NCI-H226 (cell line): Measurements from ENCODE around the gene TGM2.

ENCODE experiments used
- DNase-seq: peaks from one replicate; pipeline ENCODE4 v3.0.0-alpha.2; 2015

The TGM2 gene

DNA sequence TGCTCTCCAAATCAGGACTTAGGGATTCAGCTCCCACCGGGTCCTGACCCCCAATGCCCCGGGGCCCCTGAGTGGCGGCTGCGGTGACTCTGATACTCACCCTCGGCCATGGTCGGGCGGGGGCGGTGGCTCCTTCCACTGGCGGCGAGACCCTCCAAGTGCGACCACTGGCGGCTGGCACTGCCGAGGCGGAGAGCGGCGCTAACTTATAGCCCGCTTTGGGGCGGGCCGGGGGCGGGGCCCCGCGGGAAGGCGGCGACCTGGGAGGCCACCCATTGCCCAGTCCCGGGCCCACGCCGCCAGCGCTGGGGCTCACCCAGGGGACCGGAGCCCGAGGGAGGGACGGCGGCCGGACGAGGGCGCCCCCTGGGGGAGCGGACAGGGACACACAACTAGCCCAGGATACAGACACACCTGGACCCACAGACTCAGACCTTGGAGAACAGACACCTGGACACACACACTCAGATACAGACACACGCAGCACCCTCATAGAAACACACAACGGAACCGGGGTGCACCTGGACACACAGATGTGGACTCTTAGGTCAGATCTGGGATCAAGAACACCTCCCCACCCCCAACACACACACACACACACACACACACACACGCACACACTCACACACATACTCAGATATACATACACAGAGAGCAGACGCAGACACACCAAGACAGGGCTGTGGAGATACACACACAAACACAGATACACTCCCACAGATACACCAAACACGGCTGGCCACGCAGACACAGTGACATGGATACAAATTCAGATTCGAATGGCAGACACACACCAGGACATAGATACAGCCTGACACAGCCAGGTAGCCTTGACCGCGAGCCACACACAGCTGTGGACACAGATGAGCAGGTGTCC is at the start of gene TGM2:
TSS of gene TGM2 (minus strand) at position 182 of the 877 bp plus-strand sequence. CDS start at position 110, 72 bp downstream.
- DNase-seq = peak; percentile 40

DNA sequence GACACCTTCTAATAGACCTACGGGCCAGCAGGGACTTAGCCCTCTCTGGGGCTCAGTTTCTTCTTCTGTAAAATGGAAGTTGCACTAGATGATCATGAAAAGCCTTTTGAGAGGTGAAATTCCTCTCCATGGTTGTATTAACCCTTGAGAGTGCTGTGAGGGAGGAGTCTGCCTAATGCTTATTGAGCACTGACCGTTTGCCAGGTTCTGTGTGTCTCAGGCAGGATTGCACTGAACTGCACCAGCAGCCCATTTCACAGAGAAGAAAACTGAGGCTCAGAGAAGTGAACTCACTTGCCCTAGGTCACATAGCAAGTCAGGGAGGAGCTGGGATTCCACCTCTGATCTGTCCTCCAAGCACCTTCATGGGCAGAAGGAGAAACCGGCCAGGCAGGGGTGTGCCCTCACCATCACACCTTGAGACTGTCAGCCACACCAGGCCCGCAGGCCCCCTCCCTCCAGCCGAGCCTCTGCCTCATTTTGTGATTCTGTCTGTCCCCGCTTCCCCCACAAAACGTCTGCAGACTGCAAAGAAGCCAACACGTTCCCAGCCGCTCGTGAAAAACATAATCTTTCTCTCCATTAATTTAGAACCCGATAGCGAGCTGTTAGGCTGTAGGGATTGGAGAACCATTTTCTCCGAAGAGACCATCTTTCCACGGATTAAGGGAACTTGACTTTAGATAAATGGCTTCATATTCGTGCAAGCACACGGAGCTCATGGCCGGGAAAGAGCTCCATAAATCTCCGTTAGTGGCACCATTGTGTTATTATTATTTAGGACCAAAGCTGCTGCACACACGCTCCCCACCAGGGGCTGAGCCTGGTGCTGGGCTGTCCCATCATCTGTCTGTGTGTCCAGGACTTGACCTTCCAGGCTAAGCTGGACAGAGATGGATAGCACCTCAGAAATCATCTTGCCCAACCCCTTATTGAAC is 49.5 kb upstream of the TGM2 start:
- no peak for DNase-seq

- no peak for DNase-seq
Measured at GRCh38 chr20:38213607-38213940, 48.5 kb upstream of the TGM2 start.

DNA sequence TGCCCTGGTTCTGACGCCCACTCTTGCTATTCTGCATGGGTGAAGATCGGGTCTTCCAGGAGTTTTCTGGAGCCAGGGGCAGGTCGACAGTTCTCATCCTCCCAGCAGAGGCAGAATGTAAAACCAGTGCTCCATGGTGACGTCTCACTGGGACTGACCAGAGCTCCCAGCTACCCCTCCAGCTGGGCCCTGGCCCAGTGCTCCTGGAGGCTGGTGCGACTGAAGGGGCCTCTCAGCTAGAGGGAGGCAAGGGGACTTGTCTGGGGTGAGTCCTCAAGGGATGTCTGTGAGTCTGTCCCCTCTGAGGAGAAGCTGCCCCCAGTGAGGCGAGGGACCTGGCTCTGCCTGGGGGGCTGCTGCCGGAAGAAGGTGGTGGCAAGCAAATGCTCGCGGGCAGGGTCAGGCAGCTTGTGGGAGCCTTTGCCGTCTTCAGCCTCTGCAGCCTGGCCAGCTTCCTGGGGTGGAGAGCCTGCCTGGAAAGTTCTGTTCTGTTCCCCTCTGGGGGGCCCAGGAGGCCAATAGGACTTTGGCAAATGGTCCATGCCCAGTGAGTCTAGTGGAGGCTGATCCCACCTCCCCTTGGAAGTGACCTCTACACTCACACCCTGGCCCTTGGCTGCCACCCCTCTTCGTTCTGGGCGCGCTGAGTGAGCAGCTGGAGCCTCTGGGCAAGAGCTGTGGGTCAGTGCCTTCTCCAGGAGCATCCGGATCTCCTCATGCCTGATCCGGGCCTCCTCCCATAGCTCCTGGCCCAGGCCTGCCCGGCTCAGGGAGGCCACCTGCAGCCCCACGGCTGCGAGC is 47.9 kb upstream of the TGM2 start:
- DNase-seq = no peak

DNA sequence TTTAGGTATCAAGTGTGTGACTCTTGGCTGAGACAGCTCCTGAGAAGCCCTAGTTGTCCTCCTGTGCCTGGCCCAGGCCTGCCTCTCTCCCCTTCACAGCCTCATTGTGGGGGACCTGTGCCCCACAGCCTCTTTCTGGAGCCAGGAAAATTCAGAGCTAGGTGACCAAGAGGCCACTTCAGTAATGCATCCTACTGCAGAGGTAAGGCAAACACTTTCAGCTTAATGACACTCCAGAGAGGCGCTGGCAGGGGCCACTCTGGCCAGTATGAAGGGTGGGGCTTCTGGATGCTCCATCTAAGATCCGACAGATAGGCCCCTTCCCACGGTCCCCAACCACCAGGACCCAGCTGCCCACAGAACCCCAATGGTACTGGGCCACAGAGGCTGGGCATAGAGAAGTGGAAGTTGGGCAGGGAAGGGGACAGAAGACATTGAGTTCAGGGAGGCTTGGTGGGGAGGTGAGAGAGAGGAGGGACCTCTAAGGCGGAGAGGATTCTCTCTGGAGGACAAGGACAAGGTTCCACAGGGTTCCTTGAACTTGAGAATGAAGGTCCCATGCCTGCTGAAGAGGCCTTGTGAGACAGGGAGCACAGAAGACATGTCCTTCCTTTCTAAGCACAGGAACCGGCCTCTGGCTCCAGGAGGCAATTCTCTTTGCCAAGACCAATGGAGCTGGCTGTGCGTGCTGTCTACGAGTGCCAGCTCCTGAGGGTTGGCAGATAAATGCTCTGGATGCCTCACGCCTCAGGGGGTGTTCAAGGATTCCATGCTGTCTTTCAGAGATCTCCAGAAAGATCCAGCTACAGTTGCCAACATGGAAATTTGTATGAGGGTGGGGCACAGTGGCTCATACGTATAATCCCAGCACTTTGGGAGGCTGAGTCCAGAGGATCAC is 46.4 kb upstream of the TGM2 start:
- no peak for DNase-seq

DNA sequence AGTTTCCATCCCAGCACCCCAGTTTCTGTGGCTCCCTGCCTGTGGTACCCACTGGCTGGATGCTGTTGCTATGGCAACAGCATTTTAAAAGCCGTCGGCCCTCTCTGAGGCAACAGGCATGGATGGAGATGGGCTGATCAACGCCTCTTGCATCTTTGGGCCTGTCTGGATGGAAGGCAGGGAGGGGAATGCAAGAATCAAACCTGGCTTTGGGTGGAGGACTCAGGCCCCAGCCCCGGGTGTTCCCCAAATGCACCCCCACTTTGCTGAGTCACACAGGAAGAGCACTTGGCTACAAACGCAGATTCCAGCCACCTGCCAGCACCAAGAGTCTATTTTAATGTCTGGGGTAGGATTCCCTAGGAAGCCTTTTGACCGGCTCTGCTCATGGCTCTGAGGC is 45.7 kb upstream of the TGM2 start:
- peak; percentile 68 for DNase-seq

DNA sequence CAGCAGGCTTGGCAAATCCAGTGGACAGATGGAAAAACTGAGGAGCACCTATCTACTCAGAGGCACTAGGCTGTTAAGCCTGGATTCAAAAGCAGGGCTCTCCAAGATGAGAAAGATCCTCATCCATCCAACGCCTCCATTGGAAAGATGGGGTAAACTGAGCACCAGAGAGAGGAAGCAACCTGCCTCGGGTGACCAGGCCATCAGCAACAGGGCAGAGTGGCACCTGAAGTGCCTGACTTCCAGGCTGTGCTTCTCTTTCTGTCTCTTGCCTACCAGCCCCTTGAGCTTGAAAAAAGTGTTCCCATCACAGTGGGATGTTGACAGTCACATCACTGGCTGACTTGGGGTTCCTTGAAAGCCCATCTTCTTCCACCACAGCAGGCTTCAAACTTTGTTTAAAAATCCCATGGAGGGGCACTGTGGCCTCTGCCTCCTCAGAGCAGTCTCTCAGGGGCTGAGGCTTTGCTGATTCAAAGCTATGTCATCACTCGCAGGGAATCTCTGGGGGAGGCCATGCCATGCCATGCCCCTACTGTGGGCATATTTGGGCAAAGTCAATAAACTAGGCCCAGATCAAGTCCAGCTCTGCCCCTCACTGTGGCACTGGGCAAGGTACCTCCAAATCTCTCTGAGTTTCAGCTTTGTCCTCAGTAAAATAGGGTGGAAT is 44.8 kb upstream of the TGM2 start:
- peak; percentile 24 for DNase-seq

DNA sequence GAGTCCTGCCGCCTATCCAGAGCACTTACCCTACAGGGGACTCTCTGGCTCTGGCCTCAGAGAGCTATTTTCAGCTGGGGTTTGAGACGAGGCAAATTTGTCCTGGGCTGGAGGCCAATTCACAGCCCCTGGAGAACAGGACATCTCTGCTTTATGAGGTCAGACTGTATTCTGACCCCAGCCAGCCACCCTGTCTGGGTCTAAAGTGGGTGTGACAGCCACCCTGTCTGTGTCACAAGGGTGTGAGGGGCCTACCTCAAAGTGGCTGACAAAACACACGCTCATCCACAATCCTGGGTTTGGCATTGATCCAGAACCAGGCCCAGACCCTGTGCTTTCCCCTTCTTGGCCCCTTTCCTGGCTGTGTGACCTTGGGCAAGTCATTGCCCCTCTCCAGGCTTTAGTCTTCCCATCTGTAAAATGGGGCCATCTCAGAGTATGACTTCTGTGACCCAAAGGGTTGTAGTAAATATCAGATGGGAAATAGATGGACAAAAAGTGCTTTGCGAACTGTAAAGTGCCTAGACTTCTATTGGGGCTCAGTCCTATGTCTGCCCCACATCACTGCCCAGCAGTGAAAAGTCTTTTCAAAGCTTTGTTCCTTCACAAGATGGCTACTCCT is 44.1 kb upstream of the TGM2 start:
- DNase-seq = no peak

GRCh38 chr20:38208523-38208922 is 43.5 kb upstream of the TGM2 start:
- DNase-seq = no peak

DNA sequence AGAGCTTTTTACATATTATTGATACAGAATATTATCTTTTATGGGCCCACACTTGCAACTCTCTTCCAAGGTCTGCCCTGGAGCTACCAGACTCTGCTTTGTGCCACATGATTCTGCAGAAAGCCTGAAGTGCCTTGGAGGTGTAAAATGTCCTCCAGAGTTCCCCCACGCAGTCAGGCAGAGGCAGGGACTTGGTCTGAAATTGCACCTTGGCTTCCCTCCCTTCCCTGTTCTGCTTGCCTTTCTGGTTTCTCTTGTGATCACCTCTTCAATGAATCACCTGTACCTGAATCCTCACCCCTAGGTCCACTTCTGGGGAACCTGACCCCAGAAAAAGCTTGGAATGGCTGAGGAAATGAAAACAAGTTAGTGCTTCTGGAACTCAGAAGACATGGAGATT is 43.0 kb upstream of the TGM2 start:
- no peak for DNase-seq

DNA sequence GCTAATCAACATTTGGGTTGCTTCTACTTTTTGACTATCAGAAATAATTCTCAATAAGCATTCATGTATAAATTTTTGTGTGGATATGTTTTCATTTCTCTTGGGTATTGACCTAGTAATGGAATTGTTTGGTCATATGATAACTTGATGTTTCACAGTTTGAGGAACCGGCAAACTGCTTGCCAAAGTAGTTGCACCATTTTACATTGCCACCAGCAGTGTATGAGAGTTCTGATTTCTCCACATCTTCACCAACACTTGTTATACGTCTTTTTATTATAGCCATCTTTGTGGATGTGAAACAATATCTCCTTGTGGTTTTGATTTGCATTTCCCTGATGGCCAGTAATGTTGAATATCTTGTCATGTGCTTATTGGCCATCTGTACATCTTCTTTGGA is 42.6 kb upstream of the TGM2 start:
- no peak for DNase-seq

GRCh38 chr20:38205001-38205400 is 39.9 kb upstream of the TGM2 start:
- no peak for DNase-seq

DNA sequence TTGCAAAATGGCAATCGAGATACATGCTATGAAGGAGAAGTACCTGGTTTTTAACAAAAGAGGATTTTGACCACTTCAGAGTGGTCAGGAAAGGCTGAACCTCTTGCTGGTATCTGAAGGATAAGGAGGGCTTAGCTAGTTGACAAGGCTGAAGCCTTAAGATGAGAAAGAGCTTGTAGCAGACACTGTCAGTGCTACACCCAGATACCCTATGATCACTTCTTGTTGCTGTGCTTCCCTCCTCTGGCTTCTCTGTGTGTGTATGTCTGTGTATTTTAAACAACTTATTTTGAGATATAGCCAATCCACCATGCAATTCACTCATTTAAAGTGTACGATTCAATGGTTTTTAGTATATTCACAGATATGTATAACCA is 38.9 kb upstream of the TGM2 start:
- DNase-seq = no peak

DNA sequence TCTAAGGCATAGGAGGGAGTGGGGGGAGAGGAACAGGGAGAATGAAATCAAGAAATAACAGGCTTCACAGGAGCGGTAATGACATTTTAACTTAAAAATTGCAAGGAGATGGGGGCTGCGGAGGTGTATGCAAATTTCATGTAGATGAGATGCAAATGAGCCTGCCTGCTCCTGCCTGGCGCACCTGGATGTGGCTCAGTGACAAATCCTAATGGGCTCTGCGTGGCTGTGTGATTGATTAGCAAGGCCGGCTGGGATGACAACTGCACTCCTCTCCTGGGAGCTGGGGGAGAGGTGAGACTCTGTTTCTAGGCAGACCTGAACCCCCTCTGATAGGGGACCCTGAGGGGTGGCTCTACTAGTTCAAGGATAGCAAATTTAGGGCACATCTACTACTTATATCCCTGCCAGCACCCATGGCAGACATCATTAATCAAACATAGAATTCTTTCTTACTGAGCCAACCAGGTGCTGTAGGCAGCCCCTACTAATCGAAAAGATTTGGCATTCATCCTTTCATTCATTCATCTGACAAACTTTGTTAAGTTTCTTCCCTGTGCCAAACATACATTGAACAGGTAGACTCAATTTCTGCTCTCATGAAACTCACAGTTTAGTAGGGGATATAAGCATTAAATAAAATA is 38.4 kb upstream of the TGM2 start:
- DNase-seq = no peak

GRCh38 chr20:38202982-38203293 is 37.9 kb upstream of the TGM2 start:
- no peak for DNase-seq

- no peak for DNase-seq
Measured at GRCh38 chr20:38202153-38202981, 37.3 kb upstream of the TGM2 start.

GRCh38 chr20:38201356-38201755 is 36.3 kb upstream of the TGM2 start:
- peak; percentile 82 for DNase-seq

- no peak for DNase-seq
Measured at GRCh38 chr20:38200646-38201045, 35.6 kb upstream of the TGM2 start.

GRCh38 chr20:38199501-38200390 is 34.7 kb upstream of the TGM2 start:
- DNase-seq = no peak
